HepG2 (cell line): Measurements from ENCODE around the gene ARHGAP26. TPM values are rescaled to one million over a fixed set of nuclear protein-coding genes. Genes with fewer than 3 reads are reported as not detected.

Source experiments
- ATAC-seq: fragments of 200-7000 bp; cut with Tn5 transposase; 3 replicates; pipeline ENCODE4 v1.9.1; 2020; ENCODE audit warnings: mild to moderate bottlenecking, moderate library complexity
- BruUV-seq: library from RNA; stranded (reverse); fragments of 400-500 nt; replicated peaks from 2 replicates; lab custom pipeline; 2021; lab: Mats Ljungman, UMichigan
- CTCF ChIA-PET: fragments of 300-600 bp; formaldehyde crosslinking; extraction: SDS; loops from one replicate; lab custom pipeline; 2021; ENCODE audit warnings: low total read pairs, inconsistent platforms, low intra/inter-chr PET ratio; lab: Yijun Ruan, JAX
- POLR2A ChIA-PET: fragments of 350-600 bp; sonication (Branson Sonifier 250); formaldehyde crosslinking; loops from one replicate; lab custom pipeline; 2020; ENCODE audit warnings: antibody characterized with exemption, inconsistent platforms; lab: Yijun Ruan, JAX
- DNase-seq: peaks from one replicate; pipeline ENCODE4 v3.0.0-alpha.2; 2015; ENCODE audit warnings: low spot score
- FAIRE-seq: peaks from 3 replicates; lab custom pipeline; 2011; peaks lifted over from hg19 to GRCh38; lab: Jason Lieb, UNC
- H2AFZ ChIP-seq: one replicate; pipeline ENCODE4 v1.6.1; 2011; ENCODE audit warnings: low read length, inconsistent platforms
- H3K27ac ChIP-seq: fragments of 300-600 bp; 3 replicates; pipeline ENCODE4 v1.8.0; 2011; ENCODE audit warnings: mixed run types, mild to moderate bottlenecking, mixed read lengths, low read length, inconsistent platforms; ENCODE audit not compliant: insufficient read depth; ENCODE audit errors: extremely low read length
- H3K27me3 ChIP-seq, 2 experiments: fragments of 200-600 bp in 1 of 2; 2 replicates in 1 of 2; 3 replicates in 1 of 2; pipeline versions ENCODE4 v1.6.0 to v1.8.0; 2011; ENCODE audit warnings: low read length in 2 of 2, mild to moderate bottlenecking in 2 of 2, moderate library complexity in 2 of 2, inconsistent platforms in 1 of 2; ENCODE audit not compliant: insufficient read depth in 2 of 2, control insufficient read depth in 1 of 2
- H3K36me3 ChIP-seq, 2 experiments: fragments of 200-600 bp in 1 of 2; replicated peaks in 1 of 2; 2 replicates in 1 of 2; 3 replicates in 1 of 2; pipeline versions ENCODE4 v1.5.1 to v1.8.0; 2011; ENCODE audit warnings: low read length in 2 of 2, inconsistent platforms in 1 of 2; ENCODE audit not compliant: insufficient read depth in 2 of 2, control insufficient read depth in 1 of 2
- H3K4me1 ChIP-seq: 2 replicates; pipeline ENCODE4 v1.5.1; 2012; ENCODE audit warnings: low read length, inconsistent platforms; ENCODE audit not compliant: insufficient read depth
- H3K4me2 ChIP-seq: 2 replicates; pipeline ENCODE4 v1.6.0; 2011; ENCODE audit warnings: low read depth, low read length, inconsistent platforms
- H3K4me3 ChIP-seq, 3 experiments: fragments of 200-600 bp in 1 of 3; sonication (generic), shearing (Covaris generic) in 1 of 3; replicated peaks in 1 of 3; 2 replicates each; pipeline ENCODE4 v1.5.1; 2011 to 2016; ENCODE audit warnings: low read length in 3 of 3, inconsistent platforms in 2 of 3, low read depth in 2 of 3, mild to moderate bottlenecking in 2 of 3, control low read depth in 1 of 3, mixed read lengths in 1 of 3; ENCODE audit not compliant: insufficient read depth in 1 of 3
- H3K79me2 ChIP-seq: one replicate; pipeline ENCODE4 v1.6.1; 2011; ENCODE audit warnings: low read length, inconsistent platforms; ENCODE audit not compliant: insufficient read depth
- H3K9ac ChIP-seq: 2 replicates; pipeline ENCODE4 v1.6.0; 2011; ENCODE audit warnings: mild to moderate bottlenecking, low read depth, low read length, inconsistent platforms; ENCODE audit not compliant: insufficient read depth
- H3K9me3 ChIP-seq: 2 replicates; pipeline ENCODE4 v1.5.1; 2012; ENCODE audit warnings: mild to moderate bottlenecking, low read length
- H4K20me1 ChIP-seq: 2 replicates; pipeline ENCODE4 v1.6.0; 2011; ENCODE audit warnings: inconsistent platforms, mild to moderate bottlenecking, low read length, moderate library complexity; ENCODE audit not compliant: insufficient read depth
- ARNT ChIP-seq: fragments of 450-650 bp; IDR thresholded peaks from 2 replicates; pipeline ENCODE4 v1.6.1; 2017
- HCFC1 ChIP-seq: fragments of 150-350 bp; IDR thresholded peaks from 2 replicates; pipeline ENCODE4 v1.6.1; 2014; ENCODE audit warnings: low read depth, low read length
- HIVEP1 ChIP-seq: sonication (generic); formaldehyde crosslinking; IDR thresholded peaks from 2 replicates; pipeline ENCODE4 v1.4.0; 2020; ENCODE audit warnings: mild to moderate bottlenecking, missing genetic modification reagents
- IRX3 ChIP-seq: sonication (generic); formaldehyde crosslinking; IDR thresholded peaks from 2 replicates; pipeline ENCODE4 v1.8.1; 2023; ENCODE audit warnings: mild to moderate bottlenecking, low read depth, missing genetic modification reagents, borderline replicate concordance
- KAT2B ChIP-seq: fragments of 150-350 bp; IDR thresholded peaks from 2 replicates; pipeline ENCODE4 v1.6.1; 2014; ENCODE audit warnings: low read depth, low read length, borderline replicate concordance
- NCOA1 ChIP-seq: sonication (generic); formaldehyde crosslinking; IDR thresholded peaks from 2 replicates; pipeline ENCODE4 v1.9.0; 2021; ENCODE audit warnings: missing genetic modification reagents
- RARG ChIP-seq: sonication (generic); formaldehyde crosslinking; IDR thresholded peaks from 2 replicates; pipeline ENCODE4 v1.4.0; 2020; ENCODE audit warnings: low read depth, mild to moderate bottlenecking, missing genetic modification reagents
- TFDP2 ChIP-seq: sonication (generic); formaldehyde crosslinking; IDR thresholded peaks from 2 replicates; pipeline ENCODE4 v1.4.0; 2020; ENCODE audit warnings: missing genetic modification reagents
- XRCC5 ChIP-seq: fragments of 200-400 bp; formaldehyde crosslinking; optimal IDR thresholded peaks from 2 replicates; pipeline ENCODE3; 2017; ENCODE audit warnings: mild to moderate bottlenecking, low read length
- ZNF724P ChIP-seq: sonication (generic); formaldehyde crosslinking; IDR thresholded peaks from 2 replicates; pipeline ENCODE4 v1.8.0; 2022; ENCODE audit warnings: missing genetic modification reagents, borderline replicate concordance
- ZNF777 ChIP-seq: sonication (generic); formaldehyde crosslinking; IDR thresholded peaks from 2 replicates; pipeline ENCODE4 v1.4.0; 2020; ENCODE audit warnings: missing genetic modification reagents
- WGBS: methylation state at CpG from one replicate; pipeline ENCODE4 v1.1.6; 2017; ENCODE audit warnings: low lambda C conversion rate; 5-methylcytosine and 5-hydroxymethylcytosine counted together
- in situ Hi-C: cut with HindIII; loops from 2 replicates; pipeline ENCODE4 v1.10.0; 2017; ENCODE audit warnings: low pct_unique_long_range_greater_than_20kb; ENCODE audit not compliant: extremely low pct_ligation_motif_present
- intact Hi-C: fragments of 100-400 bp; cut with micrococcal nuclease; formaldehyde crosslinking; loops from one replicate; pipeline ENCODE4 v1.10.0; 2022; ENCODE audit not compliant: unreplicated experiment
- polyA plus RNA-seq, 8 experiments: library from polyadenylated mRNA; depleted of rRNA in 3 of 8; stranded (reverse) in 7 of 8; unstranded in 1 of 8; fragments of >200 nt; fragmentation: Illumina TruSeq in 4 of 8; extraction: Trizol in 4 of 8; gene quantifications; 2 replicates each; pipeline versions ENCODE4 v1.2.1 to v1.2.3, GENCODE V29; 2011 to 2016; ENCODE audit warnings: low read depth in 4 of 8, missing spikeins in 1 of 8, mixed read lengths in 1 of 8; ENCODE audit not compliant: insufficient read depth in 1 of 8
- total RNA-seq, 5 experiments: library from RNA; depleted of rRNA; stranded (reverse); fragments of >200 nt; fragmentation: Illumina TruSeq; extraction: Trizol; gene quantifications; 2 replicates each; pipeline ENCODE4 v1.2.3, GENCODE V29; 2016; ENCODE audit warnings: low read depth in 1 of 5
- TF ChIP-seq, protein P1 (sequence below): sonication (generic); formaldehyde crosslinking; IDR thresholded peaks from 2 replicates; pipeline ENCODE4 v1.5.0; 2020; ENCODE audit warnings: mild to moderate bottlenecking, missing genetic modification reagents, borderline replicate concordance
- TF ChIP-seq, protein P2 (sequence below): IDR thresholded peaks from 2 replicates; pipeline ENCODE4 v1.6.1; 2016; ENCODE audit warnings: mild to moderate bottlenecking

ARHGAP26 gene
- total and polyA plus RNA-seq, 2 of the 13 experiments (the other 11 are each of a cell fraction or from before 2014, with no cell fraction given): 9.6 to 18.2 TPM

DNA sequence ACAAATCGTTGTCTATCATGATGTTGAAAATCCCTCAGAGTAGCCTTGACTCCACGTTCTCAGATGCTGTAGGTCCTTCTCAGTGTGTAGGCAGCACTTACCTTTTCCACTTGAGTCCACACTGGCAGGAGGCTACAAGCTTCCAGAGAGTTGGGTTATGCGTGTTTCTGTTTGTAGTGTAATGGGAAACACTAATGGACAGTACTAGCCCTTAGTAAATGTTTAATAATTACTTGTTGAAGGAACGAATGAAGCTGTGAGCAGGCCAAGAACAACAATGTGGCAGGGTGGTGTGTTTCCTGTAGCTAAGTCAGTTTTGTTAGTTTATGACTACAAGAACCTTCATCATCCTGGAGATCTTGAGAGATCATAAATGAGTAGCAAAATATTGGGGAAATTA lies 83.5 kb downstream of the ARHGAP26 start:
- Histone ChIP-seq H3K27ac (no peak overlapping the region), H3K27me3 (no peaks in the 10 kb centered on the region), H3K4me2 (no peak overlapping the region), H4K20me1 (no peaks in the 10 kb centered on the region), H3K4me1 (peaks cover 31% of the 10 kb centered on the region), H3K9ac (no peak overlapping the region), H2AFZ (no peak overlapping the region), H3K36me3 (no peaks in the 10 kb centered on the region), H3K9me3 (no peaks in the 10 kb centered on the region), H3K4me3 (no peak overlapping the region), H3K79me2 (peaks cover 55% of the 10 kb centered on the region)
- BruUV-seq: no TSS peak
- DNase-seq (no peak), FAIRE-seq (no peak), ATAC-seq (no peak)
- ChIA-PET POLR2A (interaction anchor here (1.0 kb wide), 1 partner anchor 20 kb away, joined by 3 read pairs; no protein-coding TSS in a partner anchor), CTCF (no interaction called here)
- intact Hi-C loops: no loop called here
- WGBS: 95% methylated on average over 4 of the region's 4 CpGs
- in situ Hi-C loops: no loop called here
- TF ChIP-seq HCFC1 (no peak), ARNT (no peak), TFDP2 (no peak), ZNF724P (CRISPR knock-in tag) (no peak), IRX3 (CRISPR knock-in tag) (no peak), RARG (CRISPR knock-in tag) (no peak), HIVEP1 (CRISPR knock-in tag) (no peak), NCOA1 (CRISPR knock-in tag) (no peak), XRCC5 (no peak), ZNF777 (CRISPR knock-in tag) (no peak), KAT2B (no peak)
- TF ChIP-seq, protein P1, sequence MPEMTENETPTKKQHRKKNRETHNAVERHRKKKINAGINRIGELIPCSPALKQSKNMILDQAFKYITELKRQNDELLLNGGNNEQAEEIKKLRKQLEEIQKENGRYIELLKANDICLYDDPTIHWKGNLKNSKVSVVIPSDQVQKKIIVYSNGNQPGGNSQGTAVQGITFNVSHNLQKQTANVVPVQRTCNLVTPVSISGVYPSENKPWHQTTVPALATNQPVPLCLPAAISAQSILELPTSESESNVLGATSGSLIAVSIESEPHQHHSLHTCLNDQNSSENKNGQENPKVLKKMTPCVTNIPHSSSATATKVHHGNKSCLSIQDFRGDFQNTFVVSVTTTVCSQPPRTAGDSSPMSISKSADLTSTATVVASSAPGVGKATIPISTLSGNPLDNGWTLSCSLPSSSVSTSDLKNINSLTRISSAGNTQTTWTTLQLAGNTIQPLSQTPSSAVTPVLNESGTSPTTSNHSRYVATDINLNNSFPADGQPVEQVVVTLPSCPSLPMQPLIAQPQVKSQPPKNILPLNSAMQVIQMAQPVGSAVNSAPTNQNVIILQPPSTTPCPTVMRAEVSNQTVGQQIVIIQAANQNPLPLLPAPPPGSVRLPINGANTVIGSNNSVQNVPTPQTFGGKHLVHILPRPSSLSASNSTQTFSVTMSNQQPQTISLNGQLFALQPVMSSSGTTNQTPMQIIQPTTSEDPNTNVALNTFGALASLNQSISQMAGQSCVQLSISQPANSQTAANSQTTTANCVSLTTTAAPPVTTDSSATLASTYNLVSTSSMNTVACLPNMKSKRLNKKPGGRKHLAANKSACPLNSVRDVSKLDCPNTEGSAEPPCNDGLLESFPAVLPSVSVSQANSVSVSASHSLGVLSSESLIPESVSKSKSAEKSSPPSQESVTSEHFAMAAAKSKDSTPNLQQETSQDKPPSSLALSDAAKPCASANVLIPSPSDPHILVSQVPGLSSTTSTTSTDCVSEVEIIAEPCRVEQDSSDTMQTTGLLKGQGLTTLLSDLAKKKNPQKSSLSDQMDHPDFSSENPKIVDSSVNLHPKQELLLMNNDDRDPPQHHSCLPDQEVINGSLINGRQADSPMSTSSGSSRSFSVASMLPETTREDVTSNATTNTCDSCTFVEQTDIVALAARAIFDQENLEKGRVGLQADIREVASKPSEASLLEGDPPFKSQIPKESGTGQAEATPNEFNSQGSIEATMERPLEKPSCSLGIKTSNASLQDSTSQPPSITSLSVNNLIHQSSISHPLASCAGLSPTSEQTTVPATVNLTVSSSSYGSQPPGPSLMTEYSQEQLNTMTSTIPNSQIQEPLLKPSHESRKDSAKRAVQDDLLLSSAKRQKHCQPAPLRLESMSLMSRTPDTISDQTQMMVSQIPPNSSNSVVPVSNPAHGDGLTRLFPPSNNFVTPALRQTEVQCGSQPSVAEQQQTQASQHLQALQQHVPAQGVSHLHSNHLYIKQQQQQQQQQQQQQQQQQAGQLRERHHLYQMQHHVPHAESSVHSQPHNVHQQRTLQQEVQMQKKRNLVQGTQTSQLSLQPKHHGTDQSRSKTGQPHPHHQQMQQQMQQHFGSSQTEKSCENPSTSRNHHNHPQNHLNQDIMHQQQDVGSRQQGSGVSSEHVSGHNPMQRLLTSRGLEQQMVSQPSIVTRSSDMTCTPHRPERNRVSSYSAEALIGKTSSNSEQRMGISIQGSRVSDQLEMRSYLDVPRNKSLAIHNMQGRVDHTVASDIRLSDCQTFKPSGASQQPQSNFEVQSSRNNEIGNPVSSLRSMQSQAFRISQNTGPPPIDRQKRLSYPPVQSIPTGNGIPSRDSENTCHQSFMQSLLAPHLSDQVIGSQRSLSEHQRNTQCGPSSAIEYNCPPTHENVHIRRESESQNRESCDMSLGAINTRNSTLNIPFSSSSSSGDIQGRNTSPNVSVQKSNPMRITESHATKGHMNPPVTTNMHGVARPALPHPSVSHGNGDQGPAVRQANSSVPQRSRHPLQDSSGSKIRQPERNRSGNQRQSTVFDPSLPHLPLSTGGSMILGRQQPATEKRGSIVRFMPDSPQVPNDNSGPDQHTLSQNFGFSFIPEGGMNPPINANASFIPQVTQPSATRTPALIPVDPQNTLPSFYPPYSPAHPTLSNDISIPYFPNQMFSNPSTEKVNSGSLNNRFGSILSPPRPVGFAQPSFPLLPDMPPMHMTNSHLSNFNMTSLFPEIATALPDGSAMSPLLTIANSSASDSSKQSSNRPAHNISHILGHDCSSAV (CRISPR knock-in tag): no peak
- TF ChIP-seq, protein P2, sequence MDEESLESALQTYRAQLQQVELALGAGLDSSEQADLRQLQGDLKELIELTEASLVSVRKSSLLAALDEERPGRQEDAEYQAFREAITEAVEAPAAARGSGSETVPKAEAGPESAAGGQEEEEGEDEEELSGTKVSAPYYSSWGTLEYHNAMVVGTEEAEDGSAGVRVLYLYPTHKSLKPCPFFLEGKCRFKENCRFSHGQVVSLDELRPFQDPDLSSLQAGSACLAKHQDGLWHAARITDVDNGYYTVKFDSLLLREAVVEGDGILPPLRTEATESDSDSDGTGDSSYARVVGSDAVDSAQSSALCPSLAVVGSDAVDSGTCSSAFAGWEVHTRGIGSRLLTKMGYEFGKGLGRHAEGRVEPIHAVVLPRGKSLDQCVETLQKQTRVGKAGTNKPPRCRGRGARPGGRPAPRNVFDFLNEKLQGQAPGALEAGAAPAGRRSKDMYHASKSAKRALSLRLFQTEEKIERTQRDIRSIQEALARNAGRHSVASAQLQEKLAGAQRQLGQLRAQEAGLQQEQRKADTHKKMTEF (CRISPR knock-in tag): no peak
